GM19372 (cell line): Measurements from ENCODE around the gene CHST7.

ENCODE experiments used
- ATAC-seq: cut with Tn5 transposase; IDR thresholded peaks from one replicate; pipeline ENCODE4 v1.9.1; 2021; ENCODE audit warnings: mild to moderate bottlenecking, low read depth, moderate library complexity; ENCODE audit not compliant: unreplicated experiment

The CHST7 gene

DNA sequence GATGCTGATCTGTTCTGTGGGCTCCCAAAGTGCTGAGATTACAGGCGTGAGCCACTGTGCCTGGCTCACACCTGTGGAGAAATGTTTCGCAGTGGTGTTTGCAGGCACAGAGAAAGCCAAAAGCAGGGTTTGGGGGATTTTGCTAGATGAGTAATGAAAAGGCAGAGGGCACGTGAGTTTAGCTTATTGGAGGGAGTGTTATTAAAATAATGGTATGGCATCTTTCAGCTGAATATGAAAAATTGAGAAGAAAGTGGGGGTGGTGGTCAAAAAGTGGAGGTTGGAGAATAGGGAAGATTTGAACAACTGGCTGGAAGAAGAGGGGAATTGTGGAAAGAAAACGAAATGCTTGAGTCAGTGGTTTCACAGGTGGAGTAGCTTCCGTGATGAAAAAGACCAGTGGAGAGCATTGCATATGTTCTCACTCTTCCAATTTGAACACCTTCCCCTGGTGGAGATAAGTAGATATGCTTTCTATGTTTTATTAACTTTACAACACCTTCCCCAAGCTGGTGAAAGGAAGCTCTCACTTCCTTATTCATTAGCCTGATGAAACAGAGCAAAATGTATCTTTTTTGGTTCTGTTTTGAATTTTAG lies 1.1 kb upstream of the CHST7 start:
- no peak for ATAC-seq

GRCh38 chrX:46573892-46574773 lies 568 bp downstream of the CHST7 start:
- ATAC-seq, result peak; percentile 22

DNA sequence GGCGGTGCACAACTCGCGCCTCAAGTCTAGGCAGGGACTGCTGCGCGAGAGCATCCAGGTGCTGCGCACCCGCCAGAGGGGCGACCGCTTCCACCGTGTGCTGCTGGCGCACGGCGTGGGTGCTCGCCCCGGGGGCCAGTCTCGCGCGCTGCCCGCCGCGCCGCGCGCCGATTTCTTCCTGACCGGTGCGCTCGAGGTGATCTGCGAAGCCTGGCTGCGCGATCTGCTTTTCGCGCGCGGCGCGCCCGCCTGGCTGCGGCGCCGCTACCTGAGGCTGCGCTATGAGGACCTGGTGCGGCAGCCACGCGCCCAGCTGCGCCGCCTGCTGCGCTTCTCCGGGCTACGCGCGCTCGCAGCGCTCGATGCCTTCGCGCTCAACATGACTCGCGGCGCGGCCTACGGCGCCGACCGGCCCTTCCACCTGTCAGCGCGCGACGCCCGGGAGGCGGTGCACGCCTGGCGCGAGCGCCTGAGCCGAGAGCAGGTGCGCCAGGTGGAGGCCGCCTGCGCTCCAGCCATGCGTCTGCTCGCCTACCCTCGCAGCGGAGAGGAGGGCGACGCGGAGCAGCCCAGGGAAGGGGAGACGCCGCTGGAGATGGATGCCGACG lies 1.3 kb downstream of the CHST7 start:
- ATAC-seq, result peak; percentile 24

DNA sequence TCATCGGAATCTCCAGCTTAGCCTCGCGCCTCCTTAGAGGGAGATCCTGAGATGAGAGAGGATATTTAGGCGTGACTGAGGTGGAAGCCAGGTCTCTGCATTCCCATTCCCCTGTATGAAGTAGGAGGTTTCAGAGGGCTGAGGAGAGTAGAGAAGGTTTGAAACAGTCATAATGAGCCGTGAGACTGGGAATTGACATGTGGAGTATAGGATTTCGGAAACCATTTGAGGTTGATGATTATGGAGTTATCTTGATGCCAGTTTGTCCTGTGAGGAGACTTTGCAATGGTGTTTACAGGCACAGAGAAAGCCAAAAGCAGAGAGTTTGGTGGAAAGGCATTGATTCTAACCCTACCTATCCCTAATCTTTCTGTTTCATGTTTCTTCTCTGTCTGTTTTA lies 2.0 kb downstream of the CHST7 start:
- no peak for ATAC-seq

DNA sequence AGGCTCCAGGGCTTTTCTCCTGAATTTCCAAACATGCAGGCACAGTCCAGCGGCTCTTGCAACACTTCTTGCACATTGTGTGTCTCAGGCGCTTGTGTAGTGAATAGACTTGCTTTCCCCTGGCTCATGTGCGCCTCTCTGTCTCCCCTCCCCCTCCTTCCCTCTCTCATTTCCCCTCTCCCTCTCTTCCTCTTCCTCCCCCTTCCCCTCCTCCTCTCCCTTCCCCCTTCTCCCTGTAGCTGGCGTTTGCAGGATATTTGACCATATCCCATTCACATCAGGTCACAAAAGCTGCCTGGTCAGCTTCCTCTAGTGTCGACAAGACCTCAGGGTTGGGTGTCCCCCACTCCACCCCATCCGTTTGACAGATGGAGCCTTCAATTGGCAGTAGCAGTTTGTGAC lies 2.4 kb downstream of the CHST7 start:
- no peak for ATAC-seq

- ATAC-seq, result no peak
These were observed 2.9 kb downstream of the CHST7 start for GRCh38 chrX:46576458-46576857.

- ATAC-seq, result no peak
These were observed 3.8 kb downstream of the CHST7 start for GRCh38 chrX:46577221-46578005.

- no peak for ATAC-seq
These were observed 5.7 kb downstream of the CHST7 start for GRCh38 chrX:46579250-46579649.

GRCh38 chrX:46580613-46581012 lies 7.0 kb downstream of the CHST7 start:
- no peak for ATAC-seq

DNA sequence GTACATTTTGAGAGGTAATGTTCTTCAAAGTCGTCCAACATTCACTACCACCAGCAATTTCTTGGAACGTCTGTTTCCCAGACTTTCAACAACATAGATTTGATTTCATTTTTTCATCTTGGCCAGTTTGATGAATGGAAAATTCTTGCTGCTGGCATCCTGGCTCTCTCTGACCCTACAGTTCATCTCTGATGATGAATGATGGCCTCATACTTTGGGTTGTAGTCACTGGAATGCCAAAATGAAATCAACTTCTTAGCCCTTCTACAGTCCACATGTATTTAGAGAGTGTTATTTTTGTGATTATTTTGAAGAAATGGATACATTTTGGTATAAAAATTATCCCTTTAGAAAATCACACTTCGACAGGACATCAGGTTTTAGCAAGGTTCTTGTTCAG lies 8.8 kb downstream of the CHST7 start:
- ATAC-seq, result no peak

GRCh38 chrX:46582966-46583365 lies 9.4 kb downstream of the CHST7 start:
- no peak for ATAC-seq

DNA sequence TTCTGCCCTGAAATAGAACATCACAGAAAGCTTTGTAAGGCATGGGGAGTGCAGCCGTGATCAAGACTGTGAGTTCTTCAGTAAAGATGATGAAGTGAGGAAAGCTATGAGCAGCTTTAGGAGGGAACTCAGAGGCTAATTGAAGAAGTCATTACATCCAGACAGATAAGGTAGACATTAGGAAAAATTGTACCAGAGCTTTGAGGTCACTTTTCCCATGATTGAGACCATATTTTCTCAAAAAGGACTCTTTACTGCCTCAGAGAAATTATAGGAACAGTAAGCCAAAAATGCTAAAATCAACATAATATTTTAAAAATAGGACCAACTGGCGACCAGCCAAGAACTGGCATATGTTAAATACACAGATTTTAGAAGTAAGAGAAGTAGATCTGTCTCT lies 11.2 kb downstream of the CHST7 start:
- no peak for ATAC-seq

DNA sequence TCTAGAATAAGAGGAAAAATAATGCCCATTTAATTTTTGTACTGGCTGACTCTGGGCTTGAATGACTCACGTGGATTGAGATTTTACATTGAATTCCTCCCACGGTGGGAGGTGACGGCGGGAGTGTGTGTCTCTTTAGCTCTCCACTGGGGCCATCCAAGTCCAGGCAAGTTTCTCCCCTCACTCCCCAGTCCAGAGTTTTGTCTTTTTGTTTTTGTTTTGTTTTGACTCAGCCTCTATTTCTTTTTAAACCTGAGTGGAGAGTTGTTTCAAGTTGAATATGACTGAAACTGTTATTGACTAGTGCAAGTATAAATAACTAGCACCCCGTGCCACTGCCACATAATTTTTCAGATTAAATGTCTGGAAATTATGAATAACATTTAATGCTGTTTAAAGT lies 13.6 kb downstream of the CHST7 start:
- ATAC-seq, result no peak

- no peak for ATAC-seq
These were observed 14.2 kb downstream of the CHST7 start for GRCh38 chrX:46587753-46588171.

GRCh38 chrX:46588263-46588662 lies 14.7 kb downstream of the CHST7 start:
- ATAC-seq, result no peak

DNA sequence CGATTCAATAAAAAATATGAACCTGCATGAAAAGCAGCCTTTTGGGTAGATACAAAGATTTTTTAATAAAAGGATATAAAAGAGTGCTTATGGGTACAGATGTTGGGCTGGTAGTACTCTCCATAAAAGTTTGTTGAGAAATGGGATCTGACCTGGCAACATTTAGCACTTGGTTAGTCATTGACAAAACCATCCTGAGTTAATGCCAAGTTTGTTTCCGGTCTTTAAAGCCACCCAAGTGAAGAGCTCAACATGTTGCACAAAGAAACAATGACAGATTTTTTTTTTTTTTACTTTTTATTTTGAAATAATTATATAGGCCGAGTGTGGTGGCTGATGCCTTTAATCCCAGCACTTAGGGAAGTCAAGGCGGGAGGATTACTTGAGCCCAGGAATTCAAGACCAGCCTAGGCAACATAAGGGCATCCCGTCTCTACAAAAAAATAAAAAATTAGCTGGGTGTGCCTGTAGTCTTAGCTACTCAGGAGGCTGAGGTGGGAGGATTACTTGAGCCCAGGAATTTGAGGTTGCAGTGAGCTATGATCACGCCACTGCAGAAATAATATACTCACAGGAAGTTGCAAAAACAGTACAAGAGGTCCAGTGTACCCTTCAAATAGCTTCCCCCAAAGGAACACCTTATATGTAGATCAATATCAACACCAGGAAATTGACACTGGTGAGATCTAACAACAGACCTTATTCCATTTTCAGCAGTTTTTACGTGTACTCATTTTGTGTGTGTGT lies 16.6 kb downstream of the CHST7 start:
- no peak for ATAC-seq

- no peak for ATAC-seq
These were observed 21.5 kb downstream of the CHST7 start for GRCh38 chrX:46595084-46595483.

DNA sequence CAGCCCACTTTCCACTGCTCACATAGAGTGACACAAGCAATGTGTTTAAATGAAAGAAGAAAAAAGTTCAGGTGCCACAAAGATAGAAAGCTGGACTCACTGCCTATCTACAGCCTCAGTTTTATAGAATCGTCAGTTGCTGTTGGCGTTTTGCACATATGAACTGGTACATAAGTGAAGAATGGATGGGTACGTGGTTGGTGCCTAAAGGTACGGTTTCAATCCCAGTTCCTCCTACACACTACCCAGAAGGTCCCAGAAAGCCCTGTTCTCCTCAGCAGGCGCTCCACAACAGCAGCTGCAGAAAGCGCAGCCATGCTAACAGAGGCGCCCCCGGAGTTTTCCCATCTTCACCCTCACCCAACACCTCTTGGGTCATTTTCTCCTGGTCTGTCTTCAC lies 23.6 kb downstream of the CHST7 start:
- ATAC-seq, result no peak

GRCh38 chrX:46597771-46598170 lies 24.2 kb downstream of the CHST7 start:
- no peak for ATAC-seq

DNA sequence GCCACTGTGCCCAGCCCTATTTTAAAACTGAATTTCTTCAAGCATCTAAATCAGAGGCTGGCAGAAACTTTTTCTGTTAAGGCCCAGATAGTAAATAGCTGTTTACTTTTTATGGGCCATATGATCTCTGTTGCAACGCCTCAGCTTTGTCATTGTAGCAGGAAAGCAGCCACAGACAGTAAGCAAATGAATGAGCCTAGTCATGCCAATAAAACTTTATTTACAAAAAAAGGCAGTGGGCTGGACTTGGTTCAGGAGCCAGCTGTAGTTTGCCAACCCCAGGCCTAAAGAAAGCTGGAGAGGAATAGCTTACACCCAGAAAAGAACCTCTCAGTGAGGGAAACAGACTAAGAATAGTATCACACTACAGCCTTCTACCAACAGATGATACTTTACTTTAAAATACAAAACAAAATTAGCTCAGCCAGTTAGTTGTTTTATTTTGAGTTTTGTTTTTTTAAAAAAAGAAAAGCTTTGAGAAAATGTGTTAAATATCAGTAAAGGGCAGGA lies 25.5 kb downstream of the CHST7 start:
- no peak for ATAC-seq
